ENCODE results near the gene GSTO2.
A peak's percentile ranks its signal among the peaks of the same experiment; 100 is the strongest.

GSTO2 gene

DNA sequence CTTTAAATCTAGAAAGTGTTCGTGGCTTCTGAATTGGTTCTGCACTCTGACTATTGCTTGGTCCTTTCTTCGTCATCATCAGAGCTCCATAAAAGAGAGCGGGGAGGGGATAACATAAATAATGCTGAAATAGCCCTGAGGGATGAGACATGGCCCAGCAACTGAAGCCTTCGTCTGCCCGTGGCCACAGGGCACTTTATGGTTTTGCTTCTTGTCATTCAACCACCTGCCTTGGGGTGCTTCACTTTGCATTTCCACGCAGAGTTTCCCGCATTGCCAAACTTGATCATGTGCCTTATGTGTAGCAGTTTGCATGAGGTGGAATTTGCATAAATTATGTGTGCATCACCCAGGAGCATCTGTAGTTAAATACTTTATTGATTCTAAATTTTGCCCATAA lies 15.9 kb downstream of the GSTO2 start:
- H3K4me3 ChIP-seq (ENCODE audit: low read depth, low read length): no peak overlapping the region
- H3K9ac ChIP-seq (ENCODE audit: low read depth, low read length): no peak overlapping the region
- H3K9me3 ChIP-seq (ENCODE audit: control insufficient read depth, insufficient read depth, low read length): no peaks in the 10 kb centered on the region
- no peak overlapping the region for H3K27ac ChIP-seq (ENCODE audit: low read depth, low read length)
- H3K36me3 ChIP-seq (ENCODE audit: control insufficient read depth, insufficient read depth, low read length): no peaks in the 10 kb centered on the region
- no peaks in the 10 kb centered on the region for H3K27me3 ChIP-seq (ENCODE audit: control insufficient read depth, insufficient read depth, low read length)
- no peaks in the 10 kb centered on the region for H3K4me1 ChIP-seq (ENCODE audit: control insufficient read depth, insufficient read depth, low read length)

DNA sequence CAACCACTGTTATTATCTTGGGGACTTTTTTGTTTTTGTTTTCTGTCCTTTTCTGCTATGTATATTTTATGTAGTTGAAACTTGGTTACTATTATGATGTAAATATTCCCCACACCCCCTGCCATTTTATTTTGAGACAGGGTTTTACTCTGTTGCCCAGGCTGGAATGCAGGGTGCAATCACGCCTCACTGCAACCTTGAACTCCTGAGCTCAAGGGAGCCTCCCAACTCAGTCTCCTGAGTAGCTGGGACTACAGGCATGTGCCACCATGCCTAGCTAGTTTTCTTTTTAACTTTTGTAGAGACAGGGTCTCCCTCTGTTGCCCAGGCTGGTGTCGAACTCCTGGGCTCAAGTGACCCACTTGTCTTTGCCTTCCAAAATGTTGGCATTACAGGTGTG lies 18.0 kb downstream of the GSTO2 start:
- no peaks in the 10 kb centered on the region for H3K9me3 ChIP-seq (ENCODE audit: control insufficient read depth, insufficient read depth, low read length)
- no peak overlapping the region for H3K4me3 ChIP-seq (ENCODE audit: low read depth, low read length)
- no peak overlapping the region for H3K9ac ChIP-seq (ENCODE audit: low read depth, low read length)
- no peaks in the 10 kb centered on the region for H3K27me3 ChIP-seq (ENCODE audit: control insufficient read depth, insufficient read depth, low read length)
- peaks cover 7% of the 10 kb centered on the region for H3K4me1 ChIP-seq (ENCODE audit: control insufficient read depth, insufficient read depth, low read length)
- H3K27ac ChIP-seq (ENCODE audit: low read depth, low read length): no peak overlapping the region
- no peaks in the 10 kb centered on the region for H3K36me3 ChIP-seq (ENCODE audit: control insufficient read depth, insufficient read depth, low read length)

DNA sequence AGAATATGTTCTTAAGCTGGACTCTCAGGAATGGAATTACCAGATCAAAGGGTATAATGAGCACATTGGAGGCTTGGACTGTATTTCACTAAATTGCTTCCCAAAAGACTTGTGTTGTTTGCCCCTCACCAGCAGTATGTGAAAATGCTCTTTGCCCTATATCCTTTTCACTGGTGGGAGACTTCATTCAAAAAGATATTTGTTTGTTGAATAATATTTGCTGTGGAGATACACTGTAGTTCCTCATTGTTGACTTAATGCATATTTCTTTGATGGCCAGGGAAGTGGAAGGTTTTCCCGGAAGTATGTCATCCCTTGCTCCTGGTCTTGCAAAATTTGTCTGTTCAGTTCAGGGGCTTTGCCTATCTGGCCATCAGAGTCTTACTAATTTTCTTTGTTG lies 19.4 kb downstream of the GSTO2 start:
- no peak overlapping the region for H3K4me3 ChIP-seq (ENCODE audit: low read depth, low read length)
- H3K4me1 ChIP-seq (ENCODE audit: control insufficient read depth, insufficient read depth, low read length): peaks cover 10% of the 10 kb centered on the region
- no peak overlapping the region for H3K27ac ChIP-seq (ENCODE audit: low read depth, low read length)
- H3K27me3 ChIP-seq (ENCODE audit: control insufficient read depth, insufficient read depth, low read length): no peaks in the 10 kb centered on the region
- H3K9me3 ChIP-seq (ENCODE audit: control insufficient read depth, insufficient read depth, low read length): no peaks in the 10 kb centered on the region
- H3K9ac ChIP-seq (ENCODE audit: low read depth, low read length): no peak overlapping the region
- H3K36me3 ChIP-seq (ENCODE audit: control insufficient read depth, insufficient read depth, low read length): no peaks in the 10 kb centered on the region

DNA sequence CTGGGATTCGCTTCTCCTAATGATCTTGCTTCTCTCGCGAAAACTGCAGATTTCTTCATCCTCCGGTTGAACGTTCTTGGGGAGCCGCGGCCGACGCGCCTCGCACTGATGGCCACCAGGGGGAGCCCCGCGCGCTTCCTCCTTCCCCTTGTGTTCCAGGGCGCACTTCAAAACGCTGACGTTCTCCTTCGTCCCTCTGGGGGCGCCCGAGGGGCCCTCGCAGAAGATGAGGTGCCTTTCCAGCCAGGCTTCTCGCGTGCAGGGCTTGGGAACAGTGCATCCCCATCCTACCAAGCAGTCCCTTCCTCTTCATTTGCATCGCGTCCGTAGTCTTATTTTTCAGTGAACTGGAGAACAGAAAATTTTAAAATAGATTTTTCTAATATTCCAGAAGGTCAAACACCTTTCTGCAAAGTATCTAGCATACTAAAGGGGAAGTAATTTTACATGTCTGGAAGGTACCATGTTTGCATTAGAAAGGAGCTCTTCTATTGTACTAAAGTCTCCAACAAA lies 22.5 kb downstream of the GSTO2 start:
- H3K4me1 ChIP-seq (ENCODE audit: control insufficient read depth, insufficient read depth, low read length): peaks cover 10% of the 10 kb centered on the region
- no peaks in the 10 kb centered on the region for H3K36me3 ChIP-seq (ENCODE audit: control insufficient read depth, insufficient read depth, low read length)
- H3K27ac ChIP-seq (ENCODE audit: low read depth, low read length): peak overlapping the region; percentile 46
- no peaks in the 10 kb centered on the region for H3K9me3 ChIP-seq (ENCODE audit: control insufficient read depth, insufficient read depth, low read length)
- H3K27me3 ChIP-seq (ENCODE audit: control insufficient read depth, insufficient read depth, low read length): no peaks in the 10 kb centered on the region
- H3K4me3 ChIP-seq (ENCODE audit: low read depth, low read length): no peak overlapping the region; the same call in 1 of the 2 replicates
- H3K9ac ChIP-seq (ENCODE audit: low read depth, low read length): no peak overlapping the region

DNA sequence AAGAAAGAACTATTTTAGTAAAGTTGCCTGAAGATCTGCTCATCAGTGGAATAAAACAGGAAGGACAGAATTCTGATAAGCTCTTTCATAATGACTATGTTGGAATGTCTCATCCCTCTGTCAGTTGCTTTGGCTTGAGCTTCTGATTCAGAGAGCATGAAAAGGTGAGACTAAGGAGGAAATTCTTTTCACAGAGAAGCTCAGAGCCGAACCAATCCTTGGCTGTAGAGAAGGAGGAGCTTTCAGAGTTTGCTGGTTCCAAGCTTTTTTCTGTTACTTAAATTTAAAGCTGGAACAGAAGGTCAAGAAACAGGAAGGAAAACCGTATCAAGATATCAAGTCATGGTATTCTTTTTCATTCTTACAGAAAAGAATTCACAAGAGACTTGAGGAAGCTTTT lies 24.0 kb downstream of the GSTO2 start:
- Histone ChIP-seq H3K27ac (ENCODE audit: low read depth, low read length) (no peak overlapping the region), H3K36me3 (ENCODE audit: control insufficient read depth, insufficient read depth, low read length) (no peaks in the 10 kb centered on the region), H3K9me3 (ENCODE audit: control insufficient read depth, insufficient read depth, low read length) (no peaks in the 10 kb centered on the region), H3K4me3 (ENCODE audit: low read depth, low read length) (no peak overlapping the region), H3K27me3 (ENCODE audit: control insufficient read depth, insufficient read depth, low read length) (no peaks in the 10 kb centered on the region), H3K4me1 (ENCODE audit: control insufficient read depth, insufficient read depth, low read length) (peaks cover 10% of the 10 kb centered on the region), H3K9ac (ENCODE audit: low read depth, low read length) (no peak overlapping the region)

DNA sequence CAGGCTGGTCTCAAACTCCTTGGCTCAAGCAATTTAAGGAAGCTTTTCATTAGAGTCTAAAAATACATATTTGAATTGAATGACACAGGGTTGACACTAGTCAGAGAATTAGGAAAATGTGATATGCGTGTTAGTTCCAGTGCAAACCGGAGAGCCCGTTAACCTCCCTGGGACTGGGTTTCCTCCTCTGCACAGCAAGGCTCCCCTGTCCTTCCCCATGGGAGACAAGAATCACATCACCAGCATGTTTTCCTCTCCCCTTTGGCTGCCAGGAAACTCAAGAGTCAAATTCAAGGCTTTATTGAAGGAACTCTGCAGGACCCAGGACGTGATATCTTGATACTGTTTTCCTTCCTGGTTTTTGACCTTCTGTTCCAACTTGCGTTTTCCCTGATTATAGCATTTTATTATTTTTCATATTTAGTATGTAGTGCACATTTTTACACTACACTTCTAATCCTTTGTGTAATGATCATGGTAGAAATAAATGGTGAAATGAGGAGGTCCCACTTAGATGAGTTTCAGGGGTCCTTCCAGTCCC lies 24.9 kb downstream of the GSTO2 start:
- Histone ChIP-seq H3K27me3 (ENCODE audit: control insufficient read depth, insufficient read depth, low read length) (no peaks in the 10 kb centered on the region), H3K9me3 (ENCODE audit: control insufficient read depth, insufficient read depth, low read length) (no peaks in the 10 kb centered on the region), H3K9ac (ENCODE audit: low read depth, low read length) (no peak overlapping the region), H3K4me3 (ENCODE audit: low read depth, low read length) (no peak overlapping the region), H3K27ac (ENCODE audit: low read depth, low read length) (no peak overlapping the region), H3K4me1 (ENCODE audit: control insufficient read depth, insufficient read depth, low read length) (peaks cover 10% of the 10 kb centered on the region), H3K36me3 (ENCODE audit: control insufficient read depth, insufficient read depth, low read length) (no peaks in the 10 kb centered on the region)

DNA sequence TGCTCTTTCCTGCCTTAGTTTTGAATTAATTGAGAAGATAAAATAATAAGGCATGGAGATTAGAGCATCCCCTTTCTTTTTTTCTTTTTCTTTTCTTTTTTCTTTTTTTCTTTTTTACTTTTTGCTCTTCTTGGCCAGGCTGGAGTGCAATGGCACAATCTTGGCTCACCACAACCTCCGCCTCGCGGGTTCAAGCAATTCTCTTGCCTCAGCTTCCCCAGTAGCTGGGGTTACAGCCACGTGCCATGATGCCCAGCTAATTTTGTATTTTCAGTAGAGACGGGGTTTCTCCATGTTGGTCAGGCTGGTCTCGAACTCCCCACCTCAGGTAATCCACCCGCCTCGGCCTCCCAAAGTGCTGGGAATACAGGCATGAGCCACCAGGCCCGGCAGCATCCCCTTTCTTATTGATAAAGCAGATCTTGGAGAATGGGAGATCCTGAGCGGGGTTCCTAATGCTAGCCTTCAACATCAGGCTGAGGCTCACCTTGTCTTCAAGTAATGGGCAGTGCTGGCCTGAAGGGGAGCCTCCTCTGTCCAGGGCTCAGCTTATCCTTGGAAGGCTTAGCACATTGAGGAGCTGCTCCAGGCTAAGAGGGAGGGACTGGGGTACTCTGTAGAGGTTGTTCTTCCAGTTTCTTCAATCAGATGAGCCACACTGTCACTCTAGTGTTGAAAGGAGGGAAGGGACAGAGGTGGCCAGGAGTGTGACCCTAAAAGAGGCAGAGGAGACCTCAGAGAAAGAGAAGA lies 27.9 kb downstream of the GSTO2 start:
- Histone ChIP-seq H3K36me3 (ENCODE audit: control insufficient read depth, insufficient read depth, low read length) (no peaks in the 10 kb centered on the region), H3K9ac (ENCODE audit: low read depth, low read length) (no peak overlapping the region), H3K4me3 (ENCODE audit: low read depth, low read length) (no peak overlapping the region), H3K9me3 (ENCODE audit: control insufficient read depth, insufficient read depth, low read length) (no peaks in the 10 kb centered on the region), H3K4me1 (ENCODE audit: control insufficient read depth, insufficient read depth, low read length) (peaks cover 4% of the 10 kb centered on the region), H3K27ac (ENCODE audit: low read depth, low read length) (no peak overlapping the region), H3K27me3 (ENCODE audit: control insufficient read depth, insufficient read depth, low read length) (no peaks in the 10 kb centered on the region)

DNA sequence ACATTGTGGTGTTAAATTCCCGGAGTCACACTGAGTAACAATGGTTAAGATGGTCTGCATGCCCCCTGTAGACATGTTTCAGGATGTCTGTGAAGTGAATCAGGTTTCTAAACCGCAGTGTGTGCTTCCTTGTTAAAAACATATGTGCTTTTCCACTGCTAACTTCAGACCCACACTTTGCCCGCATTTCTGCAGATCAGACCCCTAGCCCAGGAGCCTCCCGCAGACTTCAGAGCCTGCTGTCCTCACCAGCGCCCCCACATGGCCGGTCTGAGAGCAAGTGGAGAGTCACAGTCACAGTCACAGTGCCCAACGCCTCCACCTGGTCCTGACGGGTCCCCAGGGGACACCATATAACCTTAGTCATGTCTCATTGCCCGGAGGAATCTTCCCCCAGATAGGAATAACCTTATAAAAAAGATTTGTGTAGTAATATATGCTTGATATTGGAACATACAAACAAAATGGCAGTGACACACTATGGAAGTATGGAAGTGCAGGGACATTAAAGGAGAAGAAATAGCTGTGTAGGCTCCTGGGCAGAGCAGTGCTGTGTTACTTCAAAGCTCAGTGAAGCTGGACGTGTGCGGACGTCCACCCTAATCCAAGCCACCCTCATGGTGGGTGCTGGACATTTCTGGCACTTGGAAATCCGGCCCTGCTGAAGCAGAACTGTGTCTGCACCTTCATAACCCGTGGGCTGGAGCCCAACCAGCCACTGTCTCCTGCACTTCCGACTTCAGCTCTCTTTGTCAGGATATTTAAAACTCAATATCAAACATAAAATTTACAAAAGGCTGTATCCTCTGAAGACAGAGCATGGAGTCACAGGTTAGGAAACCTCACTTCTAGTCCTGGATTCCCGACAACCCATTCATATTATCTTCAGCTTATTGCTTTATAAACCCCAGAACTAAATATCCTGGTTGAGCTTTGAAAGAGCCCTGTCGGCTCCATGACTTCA lies 29.0 kb downstream of the GSTO2 start:
- H3K27ac ChIP-seq (ENCODE audit: low read depth, low read length): no peak overlapping the region
- H3K4me1 ChIP-seq (ENCODE audit: control insufficient read depth, insufficient read depth, low read length): no peaks in the 10 kb centered on the region; the same call in 1 of the 2 replicates

DNA sequence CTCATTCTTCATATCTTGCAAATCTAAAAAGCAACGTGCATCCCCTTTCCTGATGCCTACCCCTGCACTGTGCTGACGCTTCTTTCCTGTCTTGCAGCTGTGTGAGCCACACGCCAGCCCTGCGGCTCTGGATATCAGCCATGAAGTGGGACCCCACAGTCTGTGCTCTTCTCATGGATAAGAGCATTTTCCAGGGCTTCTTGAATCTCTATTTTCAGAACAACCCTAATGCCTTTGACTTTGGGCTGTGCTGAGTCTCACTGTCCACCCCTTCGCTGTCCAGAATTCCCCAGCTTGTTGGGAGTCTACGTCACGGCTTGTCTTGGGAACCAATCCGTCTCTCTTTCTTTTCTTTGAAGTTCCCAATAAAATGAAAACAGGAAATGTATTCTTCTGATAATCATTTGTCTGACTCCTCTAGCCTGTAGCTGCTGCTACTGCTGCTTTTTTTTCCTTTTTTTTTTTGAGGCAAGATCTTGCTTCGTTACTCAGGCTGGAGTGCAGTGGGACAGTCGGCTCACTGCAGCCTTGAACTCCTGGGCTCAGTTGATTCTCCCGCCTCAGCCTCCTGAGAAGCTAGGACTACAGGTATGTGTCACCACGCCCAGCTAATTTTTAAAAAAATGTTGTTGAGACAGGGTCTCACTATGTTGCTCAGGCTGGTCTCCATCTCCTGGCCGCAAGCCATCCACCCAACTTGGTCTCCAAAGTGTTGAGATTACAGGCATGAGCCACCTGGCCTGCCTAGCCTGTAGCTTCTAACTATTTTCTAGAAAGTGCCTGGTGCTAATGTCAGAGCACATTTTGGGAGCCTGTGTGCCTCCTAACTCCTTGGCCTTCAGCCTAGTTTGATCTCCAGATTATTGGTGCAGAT lies 30.3 kb downstream of the GSTO2 start:
- Histone ChIP-seq H3K9me3 (ENCODE audit: control insufficient read depth, insufficient read depth, low read length) (peaks cover 11% of the 10 kb centered on the region; the same call in 1 of the 2 replicates), H3K36me3 (ENCODE audit: control insufficient read depth, insufficient read depth, low read length) (no peaks in the 10 kb centered on the region), H3K27me3 (ENCODE audit: control insufficient read depth, insufficient read depth, low read length) (no peaks in the 10 kb centered on the region), H3K9ac (ENCODE audit: low read depth, low read length) (no peak overlapping the region), H3K4me1 (ENCODE audit: control insufficient read depth, insufficient read depth, low read length) (no peaks in the 10 kb centered on the region; the same call in 1 of the 2 replicates), H3K4me3 (ENCODE audit: low read depth, low read length) (no peak overlapping the region), H3K27ac (ENCODE audit: low read depth, low read length) (no peak overlapping the region)

More for the DNA sequence above, 29.0 kb downstream of the GSTO2 start:
- Histone ChIP-seq H3K27me3 (ENCODE audit: control insufficient read depth, insufficient read depth, low read length) (no peaks in the 10 kb centered on the region), H3K4me3 (ENCODE audit: low read depth, low read length) (no peak overlapping the region), H3K9me3 (ENCODE audit: control insufficient read depth, insufficient read depth, low read length) (no peaks in the 10 kb centered on the region), H3K36me3 (ENCODE audit: control insufficient read depth, insufficient read depth, low read length) (no peaks in the 10 kb centered on the region), H3K9ac (ENCODE audit: low read depth, low read length) (no peak overlapping the region)

DNA sequence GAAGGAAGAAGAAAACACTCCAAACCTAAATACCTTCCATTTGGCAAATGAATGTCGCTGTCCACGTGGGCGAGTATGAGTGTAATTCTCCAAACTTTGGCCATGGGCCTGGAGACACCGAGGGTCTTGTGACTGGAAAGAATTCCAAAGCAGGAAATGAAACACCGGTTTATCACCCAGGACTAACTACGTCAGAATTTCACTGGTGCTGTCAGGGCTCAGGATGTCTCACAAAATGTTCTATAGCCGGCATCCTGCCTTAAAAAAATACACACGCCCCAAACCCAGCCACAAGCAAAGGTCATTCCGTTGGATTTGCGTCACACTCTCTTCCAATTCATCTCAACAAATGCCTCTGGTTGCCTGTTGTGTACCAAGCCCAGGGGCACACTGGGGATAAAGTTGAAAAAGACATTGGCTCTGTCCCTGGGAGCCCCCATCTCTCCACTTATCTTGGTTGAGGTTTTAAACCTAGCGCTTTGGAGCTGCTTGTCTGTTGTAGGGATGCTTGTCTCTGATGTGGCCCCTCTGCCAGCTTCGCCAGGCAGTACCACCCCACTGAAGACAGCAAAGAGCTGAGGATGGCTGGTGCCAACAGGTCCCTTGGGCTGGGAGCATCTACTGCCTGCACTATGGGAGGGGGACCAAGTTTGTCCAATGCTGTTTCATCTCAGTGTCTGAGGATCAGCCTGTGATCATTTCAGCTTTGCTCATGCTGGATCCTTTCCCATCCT lies 31.2 kb downstream of the GSTO2 start:
- no peak overlapping the region for H3K4me3 ChIP-seq (ENCODE audit: low read depth, low read length)
- H3K36me3 ChIP-seq (ENCODE audit: control insufficient read depth, insufficient read depth, low read length): no peaks in the 10 kb centered on the region
- no peaks in the 10 kb centered on the region; the same call in 1 of the 2 replicates for H3K4me1 ChIP-seq (ENCODE audit: control insufficient read depth, insufficient read depth, low read length)
- no peak overlapping the region for H3K27ac ChIP-seq (ENCODE audit: low read depth, low read length)
- H3K9me3 ChIP-seq (ENCODE audit: control insufficient read depth, insufficient read depth, low read length): peaks cover 11% of the 10 kb centered on the region; the same call in 1 of the 2 replicates
- no peaks in the 10 kb centered on the region for H3K27me3 ChIP-seq (ENCODE audit: control insufficient read depth, insufficient read depth, low read length)
- H3K9ac ChIP-seq (ENCODE audit: low read depth, low read length): no peak overlapping the region

Data from HUES48 (cell line).